ENCODE results near the gene SNHG17.

DNA sequence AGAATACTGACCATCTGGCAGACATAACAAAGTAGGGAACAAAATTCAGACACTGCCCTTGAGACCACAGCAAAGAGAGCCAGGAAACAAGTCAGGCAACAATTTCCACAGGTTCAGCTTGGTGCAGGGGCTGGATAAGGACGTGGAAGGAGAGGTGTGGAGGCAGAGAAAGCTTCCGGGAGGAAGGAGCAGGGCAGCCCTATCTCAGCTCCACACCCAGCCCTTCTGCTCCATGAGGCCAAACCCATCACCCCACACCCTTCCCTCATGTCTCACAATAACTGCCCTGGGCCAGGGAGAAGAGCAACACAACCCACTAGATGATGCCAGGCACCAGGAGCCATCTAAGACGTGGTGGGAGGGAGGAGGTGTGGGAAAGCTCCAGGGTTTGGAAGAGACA lies 5.8 kb downstream of the SNHG17 start:
- TF ChIP-seq, protein P1, sequence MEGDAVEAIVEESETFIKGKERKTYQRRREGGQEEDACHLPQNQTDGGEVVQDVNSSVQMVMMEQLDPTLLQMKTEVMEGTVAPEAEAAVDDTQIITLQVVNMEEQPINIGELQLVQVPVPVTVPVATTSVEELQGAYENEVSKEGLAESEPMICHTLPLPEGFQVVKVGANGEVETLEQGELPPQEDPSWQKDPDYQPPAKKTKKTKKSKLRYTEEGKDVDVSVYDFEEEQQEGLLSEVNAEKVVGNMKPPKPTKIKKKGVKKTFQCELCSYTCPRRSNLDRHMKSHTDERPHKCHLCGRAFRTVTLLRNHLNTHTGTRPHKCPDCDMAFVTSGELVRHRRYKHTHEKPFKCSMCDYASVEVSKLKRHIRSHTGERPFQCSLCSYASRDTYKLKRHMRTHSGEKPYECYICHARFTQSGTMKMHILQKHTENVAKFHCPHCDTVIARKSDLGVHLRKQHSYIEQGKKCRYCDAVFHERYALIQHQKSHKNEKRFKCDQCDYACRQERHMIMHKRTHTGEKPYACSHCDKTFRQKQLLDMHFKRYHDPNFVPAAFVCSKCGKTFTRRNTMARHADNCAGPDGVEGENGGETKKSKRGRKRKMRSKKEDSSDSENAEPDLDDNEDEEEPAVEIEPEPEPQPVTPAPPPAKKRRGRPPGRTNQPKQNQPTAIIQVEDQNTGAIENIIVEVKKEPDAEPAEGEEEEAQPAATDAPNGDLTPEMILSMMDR (IDR thresholded peaks at IDR 0.05), result no peak
- no peak for TF ChIP-seq POLR2A (IDR thresholded peaks at IDR 0.05)

All from uterus (tissue), 2 donors.